Cardiac septum (tissue), 1 donor: ENCODE data around the gene PLAAT3. TPM values are rescaled to one million over a fixed set of nuclear protein-coding genes. Genes with fewer than 3 reads are reported as not detected.
"Not testable (repeated sequence)": the region's sequence is repeated elsewhere in the genome, so short reads cannot be mapped to it uniquely, and the experiment has no call there.

Experiments
- DNase-seq: peaks from one replicate; pipeline ENCODE4 v3.0.0-alpha.2; 2020; ENCODE audit warnings: low spot score
- intact Hi-C: fragments of 100-400 bp; cut with DNase I; formaldehyde crosslinking; loops from one replicate; pipeline ENCODE4 v1.14.0; 2022
- total RNA-seq: library from RNA; stranded (reverse); fragmentation: NEBNext Ultra II Directional; extraction: Animal tissue kit (Norgen Biotek cat#: 25700); gene quantifications from one replicate; pipeline ENCODE4 v1.2.1, GENCODE V29; 2021
- donor health status: DM: no; HTN: no; CAD: no.

Gene PLAAT3
- total RNA-seq, 1 donor from 2014 or later: 109 TPM

DNA sequence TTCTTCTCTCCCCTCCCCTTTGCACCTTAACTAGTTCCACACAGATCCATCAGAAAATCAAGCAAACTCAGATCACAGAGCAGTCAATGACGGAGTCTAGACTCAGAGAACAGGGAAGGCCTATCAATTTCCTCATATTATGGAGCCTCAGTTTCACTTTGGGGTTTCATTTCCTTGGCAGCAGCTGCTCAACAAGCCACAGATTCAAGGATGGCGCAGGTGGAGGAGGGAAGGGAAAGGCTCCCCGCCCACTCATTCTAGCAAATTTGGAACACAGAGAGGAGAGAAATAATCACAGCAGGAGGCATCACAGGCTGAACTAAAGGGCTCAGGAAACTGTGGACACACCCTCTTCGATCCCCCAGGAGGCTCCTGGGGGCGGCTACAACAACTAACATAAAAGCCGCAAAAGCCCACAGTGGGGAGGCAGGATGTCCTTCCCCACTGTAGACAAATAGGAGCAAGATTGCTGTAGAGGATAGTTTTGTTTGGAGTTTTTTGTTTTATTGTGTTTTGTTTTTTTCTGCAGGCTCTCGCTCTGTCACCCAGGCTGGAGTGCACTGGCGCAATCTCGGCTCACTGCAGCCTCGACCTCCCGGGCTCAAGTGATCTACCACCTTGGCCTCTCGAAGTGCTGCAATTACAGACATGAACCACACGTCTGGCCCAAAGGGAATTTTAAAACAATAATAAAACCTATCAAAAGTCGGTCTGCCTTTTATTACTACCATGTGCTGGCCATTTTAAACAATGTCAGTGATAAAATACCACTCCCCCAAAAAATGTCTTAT is 3.4 kb downstream of the PLAAT3 start:
- intact Hi-C loops: loop anchor here (5.0 kb wide), 3 partner anchors 43 to 118 kb away; partner anchors contain the start of genes ATL3 and PLAAT5
- no peak for DNase-seq

DNA sequence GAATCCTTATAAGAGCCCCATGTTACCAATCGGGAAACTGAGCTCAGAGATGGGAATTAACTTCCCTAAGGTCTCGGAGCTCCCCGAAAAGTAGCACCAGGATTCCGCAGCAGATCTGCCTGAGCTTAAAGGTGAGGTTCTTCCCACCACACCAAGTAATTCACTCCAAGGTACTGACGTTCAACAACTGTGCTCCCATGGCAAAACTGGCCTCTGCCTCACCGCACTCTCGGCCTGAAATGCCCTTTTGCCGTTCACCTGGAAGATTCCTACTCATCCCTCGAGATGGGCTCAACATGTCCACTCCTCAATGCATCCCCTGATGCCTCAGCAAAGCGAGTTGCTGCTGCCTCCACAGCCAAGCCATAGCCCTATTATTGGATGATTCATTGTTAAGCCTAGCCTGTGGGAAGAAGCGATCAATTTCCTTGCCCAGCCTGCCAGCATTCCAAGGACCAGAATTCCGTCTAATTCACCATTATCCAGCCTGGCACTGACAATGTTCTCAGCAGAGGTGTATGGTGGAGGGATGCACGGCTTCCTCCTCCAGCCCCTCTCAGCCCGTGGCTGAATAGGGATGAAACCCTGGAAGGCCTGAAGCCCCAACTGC is 4.2 kb downstream of the PLAAT3 start:
- intact Hi-C loops: loop anchor here (5.0 kb wide), 3 partner anchors 43 to 118 kb away; partner anchors contain the start of genes ATL3 and PLAAT5
- no peak for DNase-seq

DNA sequence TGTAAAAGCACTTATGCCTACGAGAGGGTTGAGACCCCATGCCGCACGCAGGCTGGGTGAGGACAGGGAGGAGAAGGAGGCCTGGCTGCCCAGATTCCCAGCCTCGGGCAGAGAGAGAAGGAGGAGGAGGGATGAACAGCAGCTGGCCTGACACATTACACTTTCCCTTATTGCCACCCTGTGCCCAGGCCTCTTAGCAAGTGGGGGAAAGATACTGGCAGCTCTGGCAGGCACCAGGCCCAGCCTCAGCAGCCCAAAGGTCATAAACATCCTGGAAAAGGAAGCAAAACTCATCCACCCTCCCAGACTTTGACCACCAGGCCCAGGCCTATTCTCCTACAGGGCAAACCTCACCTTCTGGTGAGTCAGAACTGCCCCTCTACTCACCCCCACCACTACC is 4.7 kb downstream of the PLAAT3 start:
- DNase-seq: no peak
- intact Hi-C loops: no loop called here

DNA sequence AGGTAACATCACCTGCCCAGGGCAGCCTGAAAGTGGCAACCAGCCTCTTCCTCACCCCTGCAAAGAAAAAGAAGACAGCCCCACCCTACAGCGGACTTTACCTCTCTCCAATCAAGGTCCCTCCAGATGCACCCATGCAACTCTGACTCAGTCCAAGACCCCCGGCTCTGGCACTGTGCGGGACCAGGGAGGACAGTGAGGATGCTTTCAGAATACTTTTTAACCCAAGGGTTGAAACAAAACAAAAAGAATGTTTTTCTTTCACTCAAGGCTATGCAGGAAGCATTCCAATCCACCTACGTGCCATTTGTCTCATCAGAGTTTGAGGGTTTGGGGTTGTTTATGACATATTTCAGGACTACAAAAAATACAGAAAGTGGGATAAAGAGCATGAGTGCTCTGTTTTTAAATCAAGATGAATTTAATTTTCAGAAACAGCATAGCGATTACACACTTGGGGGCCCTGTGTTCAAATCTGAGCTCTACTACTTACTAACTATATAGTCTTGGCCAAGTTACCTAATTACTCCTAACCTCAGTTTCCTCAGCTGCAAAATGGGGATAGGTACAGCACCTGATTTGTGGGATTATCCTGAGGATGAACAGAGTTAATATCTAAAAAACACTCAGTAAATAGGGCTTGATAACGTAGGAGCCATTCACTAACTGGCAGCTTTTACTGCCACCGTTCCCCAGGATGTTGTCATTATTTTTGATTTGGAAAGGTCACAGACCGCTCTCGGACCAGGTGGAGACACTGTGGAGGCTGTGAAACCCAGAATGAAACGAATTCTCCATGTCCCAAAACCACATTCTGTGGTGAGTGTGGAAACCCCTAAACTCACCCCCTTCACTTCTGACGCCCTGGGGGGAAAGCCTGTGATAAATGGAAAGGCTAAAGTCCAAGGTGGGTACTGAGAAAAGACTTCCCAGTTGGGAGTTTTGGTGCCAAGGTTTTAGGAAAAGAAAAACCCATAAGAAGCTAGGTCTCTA is 5.6 kb downstream of the PLAAT3 start:
- no peak for DNase-seq
- intact Hi-C loops: no loop called here

DNA sequence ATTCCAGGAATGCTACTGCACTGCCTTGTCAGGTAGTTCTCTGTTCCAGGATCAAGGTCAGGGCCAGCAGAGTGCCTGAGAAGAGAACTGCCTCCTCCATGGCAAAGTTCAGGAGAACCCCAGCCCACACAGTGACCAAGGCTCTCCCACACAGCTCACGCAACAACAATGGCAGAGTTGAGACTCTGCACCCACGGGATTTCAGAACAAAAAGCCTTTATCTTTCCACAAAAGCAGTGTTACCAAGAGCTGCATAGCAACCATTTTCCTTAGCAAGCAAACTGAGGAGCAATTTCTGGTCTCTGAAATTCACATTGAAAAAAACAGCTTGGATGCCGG is 11.1 kb downstream of the PLAAT3 start:
- intact Hi-C loops: no loop called here
- no peak for DNase-seq

DNA sequence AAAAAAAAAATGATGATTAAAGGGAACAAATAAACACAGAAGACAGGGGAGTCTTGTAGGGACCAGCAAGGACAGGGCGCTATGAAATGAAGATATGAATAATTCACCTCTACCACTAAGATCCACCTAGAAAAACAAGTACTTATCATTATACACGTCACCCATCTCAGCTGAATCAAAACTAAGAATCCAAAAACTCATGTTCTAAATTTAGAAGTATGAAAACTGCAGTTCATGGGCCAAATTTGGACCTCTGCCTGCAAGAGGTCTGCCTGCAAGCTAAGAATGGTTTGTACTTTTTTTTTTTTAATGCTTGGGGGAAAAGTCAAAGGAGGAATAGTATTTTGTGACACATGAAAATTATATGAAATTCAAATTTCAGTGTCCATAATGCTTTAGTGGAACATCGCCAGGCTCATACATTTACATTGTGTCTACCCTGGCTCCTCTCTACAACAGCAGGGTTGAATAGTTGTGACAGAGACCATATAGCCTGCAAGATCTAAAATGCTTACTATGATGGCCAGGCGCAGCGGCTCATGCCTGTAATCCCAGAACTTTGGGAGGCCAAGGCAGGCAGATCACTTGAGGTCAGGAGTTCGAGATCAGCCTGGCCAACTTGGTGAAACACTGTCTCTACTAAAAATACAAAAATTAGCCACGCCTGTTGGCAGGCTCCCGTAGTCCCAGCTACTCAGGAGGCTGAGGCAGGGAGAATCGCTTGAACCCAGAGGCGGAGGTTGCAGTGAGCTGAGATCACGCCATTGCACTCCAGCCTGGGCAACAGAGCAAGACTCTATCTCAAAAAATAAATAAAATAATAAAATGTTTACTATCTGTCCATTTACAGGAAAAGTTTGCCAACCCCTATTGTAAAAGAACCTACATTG is 11.7 kb downstream of the PLAAT3 start:
- intact Hi-C loops, DNase-seq: not testable (repeated sequence)

DNA sequence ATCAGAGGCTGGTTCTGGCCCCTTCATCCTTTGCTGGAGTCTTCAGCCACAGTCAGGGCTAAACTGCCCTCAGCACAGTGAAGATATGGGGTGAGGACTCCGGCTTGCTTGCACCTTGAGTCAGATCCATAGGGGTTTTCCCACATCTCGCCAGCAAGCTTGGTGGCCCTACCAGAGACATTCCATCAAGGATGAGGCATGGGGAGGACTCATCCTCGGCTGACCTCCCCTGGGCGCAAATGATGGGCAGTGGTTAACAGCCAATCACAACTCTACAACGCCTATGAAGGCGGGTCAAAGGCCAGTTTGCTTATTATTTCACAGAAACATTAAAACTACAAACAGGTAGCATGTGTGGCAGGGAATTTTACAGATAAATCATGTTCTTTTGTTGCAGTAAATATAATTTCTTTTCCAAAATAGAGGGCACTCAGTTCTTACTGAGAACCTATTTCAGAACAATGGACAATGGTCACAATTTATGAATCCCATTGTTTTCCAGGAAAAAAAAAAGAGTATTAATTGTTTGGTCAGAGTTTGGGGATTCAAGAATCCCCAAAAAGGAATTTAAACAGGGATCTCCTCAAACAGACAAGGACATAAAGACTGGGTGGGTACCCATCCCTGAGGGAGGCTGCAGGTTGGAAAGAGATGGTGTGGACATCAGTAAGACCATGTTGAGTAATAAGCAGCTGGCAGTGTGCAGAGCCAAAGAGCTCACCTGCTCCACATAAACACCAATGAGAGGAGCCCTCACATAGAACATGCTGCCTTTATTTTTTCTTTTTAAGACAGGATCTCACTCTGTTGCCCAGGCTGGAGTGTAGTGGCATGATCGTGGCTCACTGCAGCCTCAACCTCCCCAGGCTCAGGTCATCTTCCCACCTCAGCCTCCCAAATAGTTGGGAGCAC is 14.8 kb downstream of the PLAAT3 start:
- intact Hi-C loops: no loop called here
- DNase-seq: no peak

DNA sequence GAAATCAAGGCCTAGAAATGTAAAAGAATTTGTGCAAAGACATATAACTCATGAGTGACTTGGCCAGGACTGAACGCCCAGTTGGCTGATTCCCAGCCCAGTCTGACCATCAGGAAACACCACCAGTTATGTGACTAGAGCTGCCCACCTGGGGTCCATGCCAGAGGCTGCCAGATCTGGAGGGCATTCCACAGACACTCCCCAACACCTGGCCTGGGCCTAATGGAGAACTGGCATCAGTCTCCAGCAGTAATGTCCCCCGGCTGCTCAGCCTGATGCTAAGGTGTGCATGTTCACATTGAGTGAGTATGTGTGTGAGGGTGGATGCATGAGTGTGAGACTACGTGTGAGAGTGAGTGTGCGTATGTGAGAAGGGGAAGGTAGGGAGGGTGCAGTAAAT is 15.7 kb downstream of the PLAAT3 start:
- DNase-seq: no peak
- intact Hi-C loops: no loop called here

DNA sequence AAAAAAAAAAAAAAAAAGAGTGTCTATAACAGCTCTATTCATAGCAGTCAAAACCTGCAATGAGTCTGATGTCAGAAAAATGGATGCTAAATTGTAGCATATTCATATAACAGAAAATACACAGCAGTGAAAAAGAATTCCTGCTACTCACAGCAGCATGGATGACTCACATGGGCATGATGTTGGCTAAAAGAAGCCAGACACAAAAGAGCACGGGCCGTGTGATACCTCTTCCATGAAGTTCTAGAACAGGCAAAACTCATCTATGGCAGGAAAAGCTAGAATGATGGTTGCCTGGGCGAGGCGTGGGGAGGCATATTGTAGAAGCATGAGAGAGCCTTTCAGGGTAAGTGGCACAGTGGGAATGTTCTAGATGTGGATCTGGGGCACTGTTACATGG is 18.9 kb downstream of the PLAAT3 start:
- no peak for DNase-seq

DNA sequence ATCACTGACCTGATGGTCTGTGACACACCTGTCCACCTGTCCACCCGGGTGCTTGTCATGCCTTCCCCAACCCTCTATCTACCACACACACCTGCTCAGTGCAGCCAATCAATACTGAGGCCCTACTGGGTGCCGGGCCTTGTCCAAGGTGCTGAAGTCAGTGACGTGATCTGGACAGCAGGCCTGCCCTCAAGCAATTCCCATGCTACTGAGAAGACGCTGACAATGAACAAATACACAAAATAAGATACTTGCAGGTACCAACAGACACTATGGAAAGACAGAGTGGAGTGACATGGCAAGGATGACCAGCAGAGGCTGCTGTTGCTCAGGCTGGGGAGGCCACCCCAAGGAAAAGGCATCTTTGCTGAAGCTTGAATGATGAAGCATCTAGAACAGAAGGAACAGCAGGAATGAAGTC is 21.2 kb downstream of the PLAAT3 start:
- no peak for DNase-seq
- intact Hi-C loops: no loop called here

More for the DNA sequence above, 18.9 kb downstream of the PLAAT3 start:
- intact Hi-C loops: no loop called here

DNA sequence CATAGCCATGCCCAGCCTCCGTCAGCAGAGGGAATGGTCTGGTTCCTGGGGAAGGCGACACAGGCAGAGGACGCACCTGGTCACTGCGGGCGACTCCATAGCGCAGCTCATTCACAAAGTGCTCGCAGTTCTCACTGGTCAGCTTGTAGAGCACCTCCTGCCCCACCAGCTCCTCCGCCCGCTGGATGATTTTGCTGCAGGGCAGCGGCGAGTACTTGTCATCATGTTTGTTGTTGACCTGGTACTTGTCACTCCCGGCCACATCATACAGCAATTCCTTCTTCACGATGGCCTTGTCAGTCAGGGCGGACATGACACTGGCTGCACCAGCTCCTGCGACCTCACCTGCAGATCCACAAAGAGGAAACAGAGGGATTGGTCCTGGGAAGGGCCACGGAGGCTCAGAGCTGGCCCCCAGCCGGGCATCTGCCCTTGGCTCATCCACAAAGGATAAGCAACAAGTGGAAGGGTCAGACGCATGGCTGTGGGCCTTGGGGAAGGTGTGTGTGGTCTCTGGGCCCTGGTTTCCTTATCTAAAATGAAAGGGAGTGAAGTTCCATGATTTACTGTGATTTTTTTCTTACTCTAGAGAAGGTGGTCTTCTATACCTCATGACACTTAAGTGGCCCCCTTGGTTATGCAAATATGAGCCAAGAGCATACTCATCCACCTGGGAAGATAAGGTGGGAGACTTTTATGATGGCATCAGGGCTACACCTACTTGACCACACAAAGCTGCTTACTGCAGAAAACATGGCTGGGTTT is 24.0 kb downstream of the PLAAT3 start:
- DNase-seq: no peak
- intact Hi-C loops: no loop called here

DNA sequence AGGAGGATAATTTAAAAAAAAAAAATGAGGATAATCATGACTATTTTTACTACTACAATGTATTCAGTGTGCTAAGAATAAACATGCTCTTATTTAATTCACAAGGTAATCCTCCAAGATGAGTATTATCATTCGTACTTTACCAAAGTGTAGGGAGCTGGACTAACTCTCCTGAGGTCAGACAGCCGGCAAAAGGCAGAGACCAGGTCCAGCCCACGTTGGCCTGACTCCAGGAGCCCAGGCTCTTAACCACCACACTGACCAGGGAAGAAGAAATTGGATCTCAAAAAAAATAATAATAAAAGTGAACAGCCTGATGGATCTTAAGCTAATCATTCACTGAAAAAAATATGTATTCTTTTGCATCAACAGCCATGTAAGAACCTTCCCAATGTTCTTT is 25.2 kb downstream of the PLAAT3 start:
- no peak for DNase-seq
- intact Hi-C loops: no loop called here

DNA sequence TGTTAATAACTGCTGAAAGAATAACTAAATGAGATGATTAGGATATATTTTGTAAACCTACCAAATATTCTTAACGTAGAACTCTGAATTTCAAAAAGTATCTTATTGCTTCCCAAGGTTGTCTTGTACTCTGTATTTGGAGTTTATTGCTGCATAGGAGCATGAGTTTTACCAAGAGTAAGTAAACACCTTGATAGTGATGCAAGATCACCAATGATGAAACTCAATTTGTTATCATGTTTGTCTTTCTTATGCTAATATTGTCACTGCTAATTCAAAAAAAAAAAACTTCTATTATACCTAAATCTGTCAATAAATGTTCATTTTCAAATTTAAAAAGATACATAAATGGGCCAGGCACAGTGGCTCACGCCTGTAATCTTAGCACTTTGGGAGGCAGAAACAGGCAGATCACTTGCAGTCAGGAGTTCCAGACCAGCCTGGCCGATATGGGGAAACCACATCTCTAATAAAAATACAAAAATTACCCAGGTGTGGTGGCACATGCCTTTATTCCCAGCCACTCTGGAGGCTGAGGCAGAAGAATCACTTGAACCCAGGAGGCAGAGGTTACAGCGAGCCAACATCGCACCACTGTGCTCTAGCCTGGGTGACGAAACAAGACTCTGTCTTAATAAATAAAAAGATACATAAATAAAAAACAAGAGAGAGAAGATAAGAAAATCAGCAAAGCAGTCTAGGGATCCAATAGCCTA is 27.6 kb downstream of the PLAAT3 start:
- intact Hi-C loops: no loop called here
- no peak for DNase-seq

DNA sequence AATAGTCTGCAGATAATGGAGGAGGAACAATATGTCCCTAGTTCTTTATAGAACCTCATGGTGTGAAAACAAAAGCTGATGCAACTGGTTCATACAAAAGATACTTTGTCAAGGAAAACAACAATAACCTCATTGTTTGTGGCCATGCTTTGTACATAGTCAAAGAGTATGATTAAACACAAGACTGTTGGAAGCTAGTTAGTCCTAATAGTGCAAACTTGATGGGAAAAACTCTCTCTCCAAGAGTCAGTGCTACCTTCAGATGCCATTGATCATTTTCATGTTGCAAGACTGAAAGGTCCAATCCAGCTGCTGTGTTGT is 30.9 kb downstream of the PLAAT3 start:
- no peak for DNase-seq
- intact Hi-C loops: no loop called here

DNA sequence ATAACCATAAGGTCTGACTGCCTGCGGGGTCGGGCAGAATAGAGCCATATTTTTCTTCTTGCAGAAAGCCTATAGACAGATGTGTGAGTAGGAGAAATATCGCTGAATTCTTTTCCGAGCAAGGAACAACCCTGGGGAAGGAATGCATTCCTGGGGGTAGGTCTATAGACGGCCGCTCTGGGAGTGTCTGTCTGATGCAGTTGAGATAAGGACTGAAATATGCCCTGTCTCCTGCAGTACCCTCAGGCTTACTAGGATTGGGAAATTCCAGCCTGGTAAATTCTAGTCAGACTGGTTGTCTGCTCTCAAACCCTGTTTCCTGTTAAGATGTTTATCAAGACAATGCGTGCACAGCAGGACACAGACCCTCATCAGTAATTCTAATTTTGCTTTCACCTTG is 33.0 kb downstream of the PLAAT3 start:
- intact Hi-C loops, DNase-seq: not testable (repeated sequence)

DNA sequence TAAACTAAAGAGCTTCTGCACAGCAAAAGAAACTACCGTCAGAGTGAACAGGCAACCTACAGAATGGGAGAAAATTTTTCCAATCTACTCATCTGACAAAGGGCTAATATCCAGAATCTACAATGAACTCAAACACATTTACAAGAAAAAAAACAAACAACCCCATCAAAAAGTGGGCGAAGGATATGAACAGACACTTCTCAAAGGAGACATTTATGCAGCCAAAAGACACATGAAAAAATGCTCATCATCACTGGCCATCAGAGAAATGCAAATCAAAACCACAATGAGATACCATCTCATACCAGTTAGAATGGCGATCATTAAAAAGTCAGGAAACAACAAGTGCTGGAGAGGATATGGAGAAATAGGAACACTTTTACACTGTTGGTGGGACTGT is 35.4 kb downstream of the PLAAT3 start:
- intact Hi-C loops, DNase-seq: not testable (repeated sequence)
